ENCODE measurements around the gene ARL4C. TPM values are rescaled to one million over a fixed set of nuclear protein-coding genes. Genes with fewer than 3 reads are reported as not detected.

Gene ARL4C
- polyA plus RNA-seq, 2 of the 4 experiments (the other 2 are of a cell fraction) = 70.4 to 70.9 TPM

GRCh38 chr2:234478121-234478858, 18.6 kb downstream of the ARL4C start:
- Histone ChIP-seq H3K9me3 (no peaks in the 10 kb centered on the region), H3K4me3 (no peak overlapping the region), H3K27ac (no peak overlapping the region), H3K4me1 (no peaks in the 10 kb centered on the region), H3K4me2 (no peak overlapping the region)
- TF ChIP-seq RFX5 (IDR thresholded peaks at IDR 0.05) (no peak), EP300 (IDR thresholded peaks at IDR 0.05) (no peak), KDM1A (IDR thresholded peaks at IDR 0.05; ENCODE audit: low read depth) (no peak)
- CTCF ChIA-PET = interaction anchor here (1.1 kb wide), 2 partner anchors 9 to 14 kb away, joined by 3 read pairs; no protein-coding TSS in a partner anchor
- POLR2A ChIA-PET = interaction anchor here (0.8 kb wide), 1 partner anchor 19 kb away, joined by 3 read pairs; the partner anchor contains the start of gene ARL4C
- no peak for FAIRE-seq
- 83% methylated on average over 4 of the region's 4 CpGs for WGBS (ENCODE audit: missing lambda C conversion rate)
- no peak for DNase-seq (ENCODE audit: low read depth in 1 of 2, low spot score in 1 of 2)
- no peak for ATAC-seq

- ChIA-PET CTCF (no interaction called here), POLR2A (interaction anchor here (0.5 kb wide), 1 partner anchor 106 kb away, joined by 4 read pairs; no protein-coding TSS in a partner anchor)
- no peak overlapping the region for H3K27ac ChIP-seq
- TF ChIP-seq EHMT2 (IDR thresholded peaks at IDR 0.05; ENCODE audit: low read depth) (no peak), MYC (IDR thresholded peaks at IDR 0.05; ENCODE audit: borderline replicate concordance, low read length) (no peak), FOSL2 (IDR thresholded peaks at IDR 0.05) (no peak), FOSL2 (CRISPR knock-in tag; IDR thresholded peaks at IDR 0.05) (no peak), E2F6 (IDR thresholded peaks at IDR 0.05; ENCODE audit: borderline replicate concordance, low read depth) (no peak), NR3C1 (IDR thresholded peaks at IDR 0.05) (no peak)
- no peak for DNase-seq (ENCODE audit: low read depth in 1 of 2, low spot score in 1 of 2)
- H3K4me1 ChIP-seq = no peaks in the 10 kb centered on the region
- no peaks in the 10 kb centered on the region for H3K9me3 ChIP-seq
- H3K4me2 ChIP-seq = no peak overlapping the region
- no peak overlapping the region for H3K4me3 ChIP-seq
- 0 out of 6 replicates have a peak, but pooled peaks of 1 of the 2 experiments have one; percentile 40 for ATAC-seq
- FAIRE-seq = no peak
- 86% methylated on average over 7 of the region's 7 CpGs for WGBS (ENCODE audit: missing lambda C conversion rate)
These were observed 20.1 kb downstream of the ARL4C start for GRCh38 chr2:234476766-234477165.

DNA sequence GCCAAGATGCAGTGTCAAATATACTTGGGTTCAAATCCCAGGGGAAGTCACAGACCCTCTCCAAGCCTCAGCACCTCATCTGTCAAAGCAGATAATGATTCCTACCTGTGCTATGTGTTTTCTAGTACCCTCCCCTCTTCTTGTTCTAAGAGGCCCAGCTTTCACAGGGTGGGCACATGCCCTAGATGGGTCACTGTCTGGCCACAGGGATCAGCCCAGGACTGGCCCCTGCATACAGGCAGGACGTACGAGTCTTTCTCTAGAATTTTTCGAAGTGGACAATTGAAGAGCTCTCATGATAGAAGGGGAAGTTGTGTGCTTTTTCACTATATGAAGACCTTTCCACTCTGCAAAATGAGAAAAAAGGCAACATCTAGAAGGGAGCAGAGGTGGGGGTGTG, 22.2 kb downstream of the ARL4C start:
- TF ChIP-seq, protein P1, sequence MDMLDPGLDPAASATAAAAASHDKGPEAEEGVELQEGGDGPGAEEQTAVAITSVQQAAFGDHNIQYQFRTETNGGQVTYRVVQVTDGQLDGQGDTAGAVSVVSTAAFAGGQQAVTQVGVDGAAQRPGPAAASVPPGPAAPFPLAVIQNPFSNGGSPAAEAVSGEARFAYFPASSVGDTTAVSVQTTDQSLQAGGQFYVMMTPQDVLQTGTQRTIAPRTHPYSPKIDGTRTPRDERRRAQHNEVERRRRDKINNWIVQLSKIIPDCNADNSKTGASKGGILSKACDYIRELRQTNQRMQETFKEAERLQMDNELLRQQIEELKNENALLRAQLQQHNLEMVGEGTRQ (IDR thresholded peaks at IDR 0.05) = no peak
- TF ChIP-seq RCOR1 (IDR thresholded peaks at IDR 0.05; ENCODE audit: low read depth, low read length) = no peak
- no peak for TF ChIP-seq NR3C1 (IDR thresholded peaks at IDR 0.05)
- no peak for TF ChIP-seq FOXS1 (CRISPR knock-in tag; IDR thresholded peaks at IDR 0.05)
- no peak for TF ChIP-seq RNF2 (IDR thresholded peaks at IDR 0.05; ENCODE audit: borderline replicate concordance, low read depth)
- TF ChIP-seq ZNF302 (CRISPR knock-in tag; IDR thresholded peaks at IDR 0.05) = no peak
- TF ChIP-seq ZFP36 (IDR thresholded peaks at IDR 0.05; ENCODE audit: borderline replicate concordance, partially characterized antibody) = no peak
- no peak for TF ChIP-seq HEYL (CRISPR knock-in tag; IDR thresholded peaks at IDR 0.05)
- no peak for TF ChIP-seq REST (IDR thresholded peaks at IDR 0.05)
- TF ChIP-seq CHD4 (IDR thresholded peaks at IDR 0.05; ENCODE audit: borderline replicate concordance) = no peak
- TF ChIP-seq HOXA7 (CRISPR knock-in tag; IDR thresholded peaks at IDR 0.05) = no peak
- no peak for TF ChIP-seq SREBF2 (IDR thresholded peaks at IDR 0.05)
- no peak for TF ChIP-seq ESRRA (IDR thresholded peaks at IDR 0.05; ENCODE audit: borderline replicate concordance, low read length)
- TF ChIP-seq PHF8 (IDR thresholded peaks at IDR 0.05; ENCODE audit: borderline replicate concordance, low read depth) = no peak
- TF ChIP-seq GATA3 (IDR thresholded peaks at IDR 0.05; ENCODE audit: borderline replicate concordance) = no peak
- ChIA-PET POLR2A (no interaction called here), CTCF (interaction anchor here (1.2 kb wide), 1 partner anchor 26 kb away, joined by 3 read pairs; no protein-coding TSS in a partner anchor)
- no peaks in the 10 kb centered on the region for H3K4me1 ChIP-seq
- no peak overlapping the region for H3K4me2 ChIP-seq
- H3K4me3 ChIP-seq = no peak overlapping the region
- DNase-seq (ENCODE audit: low read depth in 1 of 2, low spot score in 1 of 2) (no peak), ATAC-seq (no peak), FAIRE-seq (no peak)
- 87% methylated on average over 3 of the region's 3 CpGs for WGBS (ENCODE audit: missing lambda C conversion rate)
- H3K27ac ChIP-seq = no peak overlapping the region
- no peaks in the 10 kb centered on the region for H3K9me3 ChIP-seq
